Fibroblast of pulmonary artery (primary cell): ENCODE measurements around the gene B9D1.

Source experiments
- DNase-seq: peaks from one replicate; pipeline ENCODE4 v3.0.0-alpha.2; 2010; ENCODE audit warnings: low read depth
- H3K4me3 ChIP-seq: replicated peaks from 2 replicates; pipeline ENCODE4 v1.5.1; 2011; ENCODE audit warnings: low read depth, mild to moderate bottlenecking, control low read depth, low read length, moderate library complexity
- CTCF ChIP-seq: IDR thresholded peaks from 2 replicates; pipeline ENCODE4 v1.5.1; 2011; ENCODE audit warnings: mild to moderate bottlenecking, control low read depth, low read length, inconsistent platforms; ENCODE audit errors: missing control alignments

Gene B9D1, protein sequence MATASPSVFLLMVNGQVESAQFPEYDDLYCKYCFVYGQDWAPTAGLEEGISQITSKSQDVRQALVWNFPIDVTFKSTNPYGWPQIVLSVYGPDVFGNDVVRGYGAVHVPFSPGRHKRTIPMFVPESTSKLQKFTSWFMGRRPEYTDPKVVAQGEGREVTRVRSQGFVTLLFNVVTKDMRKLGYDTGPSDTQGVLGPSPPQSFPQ

DNA sequence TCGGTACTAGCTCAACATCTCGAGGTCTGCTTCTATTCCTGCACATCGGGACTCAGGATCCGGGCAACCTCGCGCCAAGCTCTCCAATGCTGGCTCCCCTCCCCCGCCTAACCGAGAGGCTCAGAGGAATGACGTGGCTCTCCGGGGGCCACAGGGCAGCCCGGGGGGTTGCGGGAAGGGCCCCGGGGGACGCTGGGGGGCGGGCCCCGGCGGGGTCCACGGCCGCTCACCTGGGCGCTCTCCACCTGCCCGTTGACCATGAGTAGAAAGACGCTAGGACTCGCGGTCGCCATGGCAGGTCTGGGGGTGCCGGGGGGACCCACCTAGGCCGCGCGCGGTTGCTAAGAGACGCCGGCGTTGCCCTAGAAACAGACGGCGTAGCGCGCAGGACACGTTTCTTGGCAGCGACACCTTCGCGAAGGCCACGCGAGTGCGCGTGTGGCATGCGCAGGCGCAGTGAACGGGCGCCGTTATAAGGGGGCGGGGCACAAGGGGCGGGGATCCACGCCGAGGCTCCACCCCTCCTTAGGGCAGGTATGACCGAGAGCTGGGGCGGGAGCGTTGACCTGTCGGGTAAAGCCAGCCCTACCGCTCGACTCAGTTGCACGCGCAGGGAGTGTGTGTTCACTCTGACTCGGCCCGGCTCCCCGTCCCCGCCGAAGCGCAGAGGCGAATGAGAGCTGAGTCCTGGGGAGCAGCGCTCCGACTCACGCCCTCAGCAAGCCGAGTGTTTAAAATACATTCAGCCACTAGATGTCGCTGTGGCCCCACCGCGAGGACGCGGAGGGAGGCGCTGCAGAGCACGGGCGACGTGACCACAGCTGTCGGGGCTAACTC is at the start of gene B9D1:
Gene B9D1 (minus strand): TSS at position 447 of the 837 bp plus-strand sequence. CDS start 154 bp downstream, at position 293.
- DNase-seq, result peak; percentile 95
- H3K4me3 ChIP-seq, result peak within 1 kb of the TSS; percentile 74
- peak; percentile 78 for TF ChIP-seq CTCF

GRCh38 chr17:19411631-19412030 is 49.1 kb upstream of the B9D1 start:
- no peak for TF ChIP-seq CTCF
- H3K4me3 ChIP-seq, result peak overlapping the region; percentile 10
- no peak for DNase-seq

DNA sequence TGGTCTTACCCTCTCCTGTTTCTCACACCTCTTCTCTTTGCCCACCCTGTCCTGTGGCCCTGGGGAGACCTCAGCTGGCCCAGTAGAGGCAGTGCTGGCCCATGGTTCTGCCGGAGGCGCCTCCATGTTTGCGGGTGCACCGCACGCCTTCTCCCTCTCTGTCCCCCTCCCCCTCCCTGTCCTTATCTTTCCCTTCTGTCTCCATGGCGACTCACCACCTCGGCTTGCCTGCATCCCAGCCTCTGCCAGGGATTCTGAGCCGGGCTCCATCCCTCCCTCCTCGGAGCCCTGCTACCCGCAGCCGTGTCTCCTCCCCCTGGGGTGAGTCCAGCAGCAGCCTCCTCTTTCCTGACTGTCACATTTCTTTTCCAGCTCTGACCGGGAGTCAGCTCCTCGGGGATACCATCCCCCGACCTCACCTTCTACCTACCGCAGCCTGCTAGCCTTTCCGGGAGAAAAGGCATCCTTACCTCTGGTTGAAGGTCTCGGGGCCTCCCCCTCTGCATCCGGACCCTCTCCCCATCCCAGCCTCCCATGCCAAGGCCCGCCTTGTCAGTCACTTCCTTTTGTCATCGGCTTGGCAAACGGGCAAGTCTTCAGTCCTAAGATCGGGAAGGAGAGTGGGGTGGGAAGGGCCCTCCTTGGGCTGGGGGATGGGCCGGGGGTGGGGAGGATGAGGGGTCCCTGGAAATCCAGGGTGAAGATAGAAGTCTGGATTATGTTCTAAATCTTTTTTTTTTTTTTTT is 48.5 kb upstream of the B9D1 start, which contains the start of gene RNF112:
Gene RNF112 (plus strand): TSS at position 358 of the 746 bp plus-strand sequence. CDS start 177 bp downstream, at position 535.
- TF ChIP-seq CTCF, result peak; percentile 5
- H3K4me3 ChIP-seq, result peak within 1 kb of the TSS; percentile 28

DNA sequence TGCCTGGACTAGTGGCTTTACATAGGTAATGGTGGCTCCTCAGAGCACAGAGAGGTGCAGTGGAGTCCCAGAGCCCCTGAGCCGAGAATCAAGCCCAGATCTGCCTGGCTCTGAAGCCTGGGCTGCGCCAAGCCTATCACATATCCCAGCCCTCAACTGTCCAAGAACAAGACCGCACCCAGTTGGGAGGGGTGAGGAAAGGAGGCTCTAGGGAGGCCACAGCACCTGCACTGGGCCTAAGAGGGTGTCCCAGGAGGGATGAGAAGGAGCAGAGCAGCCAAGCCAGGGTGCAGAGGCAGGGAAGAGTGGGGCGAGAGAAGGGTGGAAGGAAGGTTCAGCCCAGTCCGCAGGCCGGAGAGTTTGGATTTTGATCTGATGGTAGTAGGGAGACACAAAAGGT is 47.6 kb upstream of the B9D1 start:
- no peak for DNase-seq
- TF ChIP-seq CTCF, result no peak
- H3K4me3 ChIP-seq, result no peak overlapping the region

More for the DNA sequence above, 48.5 kb upstream of the B9D1 start, which contains the start of gene RNF112:
- DNase-seq, result peak; percentile 52

- DNase-seq, result no peak
- no peak for TF ChIP-seq CTCF
Observed at GRCh38 chr17:19409509-19409908, 47.0 kb upstream of the B9D1 start.

GRCh38 chr17:19409066-19409465 is 46.5 kb upstream of the B9D1 start:
- H3K4me3 ChIP-seq, result no peak overlapping the region
- no peak for DNase-seq
- no peak for TF ChIP-seq CTCF

More at GRCh38 chr17:19409509-19409908, 47.0 kb upstream of the B9D1 start:
- H3K4me3 ChIP-seq, result no peak overlapping the region
